Neural crest cell (in vitro differentiated cells): Measurements from ENCODE around the gene SRPK2. TPM values are rescaled to one million over a fixed set of nuclear protein-coding genes. Genes with fewer than 3 reads are reported as not detected.

ENCODE experiments used
- DNase-seq: peaks from one replicate; pipeline ENCODE4 v3.0.0; 2021; ENCODE audit warnings: low read depth, mixed read lengths, low spot score
- H3K27ac Mint-ChIP-seq: one replicate; pipeline ENCODE4 v1.8.0; 2021; ENCODE audit warnings: mild to moderate bottlenecking, mixed read lengths; ENCODE audit not compliant: unreplicated experiment
- H3K27me3 Mint-ChIP-seq: 2 replicates; pipeline ENCODE4 v1.8.0; 2021; ENCODE audit warnings: low read depth, mild to moderate bottlenecking, mixed read lengths
- H3K36me3 Mint-ChIP-seq: 2 replicates; pipeline ENCODE4 v1.8.0; 2021; ENCODE audit warnings: low read depth, mild to moderate bottlenecking, mixed read lengths
- H3K4me1 Mint-ChIP-seq: 2 replicates; pipeline ENCODE4 v1.8.0; 2021; ENCODE audit warnings: mixed read lengths
- H3K4me3 Mint-ChIP-seq: one replicate; pipeline ENCODE4 v1.8.0; 2021; ENCODE audit warnings: mild to moderate bottlenecking, mixed read lengths
- H3K9me3 Mint-ChIP-seq: 2 replicates; pipeline ENCODE4 v1.8.0; 2021; ENCODE audit warnings: mixed read lengths
- total RNA-seq: library from RNA; stranded (reverse); gene quantifications from 2 replicates; pipeline ENCODE4 v1.2.1, GENCODE V29; 2021
- TF ChIP-seq, protein P1 (sequence below): fragments of 200-600 bp; sonication (generic); conservative IDR thresholded peaks from 2 replicates; pipeline ENCODE4 v1.5.0; 2021; ENCODE audit warnings: antibody characterized with exemption, mild to moderate bottlenecking

The SRPK2 gene
- total RNA-seq, 1 donor from 2014 or later, result 44.6 TPM

DNA sequence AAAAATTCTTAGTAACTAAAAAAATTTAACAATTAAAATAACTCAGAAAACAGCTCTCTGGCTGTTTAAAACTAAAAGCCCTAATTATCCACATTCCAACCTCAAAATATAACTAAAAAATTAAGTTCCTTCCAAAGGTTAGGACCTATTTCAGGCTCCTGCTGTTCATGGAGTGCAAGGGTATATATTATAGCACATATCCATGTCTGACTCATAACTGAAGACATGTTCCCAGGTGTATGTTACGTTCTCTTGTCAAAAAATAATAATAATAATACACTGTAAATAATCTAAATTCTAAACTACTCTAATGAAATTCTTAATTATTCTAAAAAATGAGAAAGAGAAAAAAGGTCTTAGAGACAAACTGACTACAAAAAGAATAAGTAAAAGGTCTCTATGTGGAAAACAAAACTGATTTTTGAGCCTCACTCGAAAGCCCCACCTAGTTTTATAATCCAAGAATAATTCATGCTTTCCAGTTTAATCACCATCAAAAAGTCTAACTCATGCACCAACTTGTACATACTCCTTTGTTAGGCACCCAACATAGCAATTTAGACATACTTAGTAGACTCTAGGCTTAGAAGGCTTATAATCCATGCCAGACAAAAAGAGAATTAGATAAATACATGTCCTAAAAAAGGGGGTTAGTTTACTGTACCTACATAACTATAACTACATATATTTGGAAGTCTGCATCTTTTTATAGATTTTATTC is 203.3 kb downstream of the SRPK2 start:
- H3K27me3 Mint-ChIP-seq, result no peaks in the 10 kb centered on the region
- DNase-seq, result no peak
- H3K4me3 Mint-ChIP-seq, result no peak overlapping the region
- H3K9me3 Mint-ChIP-seq, result peaks cover 7% of the 10 kb centered on the region
- TF ChIP-seq, protein P1, sequence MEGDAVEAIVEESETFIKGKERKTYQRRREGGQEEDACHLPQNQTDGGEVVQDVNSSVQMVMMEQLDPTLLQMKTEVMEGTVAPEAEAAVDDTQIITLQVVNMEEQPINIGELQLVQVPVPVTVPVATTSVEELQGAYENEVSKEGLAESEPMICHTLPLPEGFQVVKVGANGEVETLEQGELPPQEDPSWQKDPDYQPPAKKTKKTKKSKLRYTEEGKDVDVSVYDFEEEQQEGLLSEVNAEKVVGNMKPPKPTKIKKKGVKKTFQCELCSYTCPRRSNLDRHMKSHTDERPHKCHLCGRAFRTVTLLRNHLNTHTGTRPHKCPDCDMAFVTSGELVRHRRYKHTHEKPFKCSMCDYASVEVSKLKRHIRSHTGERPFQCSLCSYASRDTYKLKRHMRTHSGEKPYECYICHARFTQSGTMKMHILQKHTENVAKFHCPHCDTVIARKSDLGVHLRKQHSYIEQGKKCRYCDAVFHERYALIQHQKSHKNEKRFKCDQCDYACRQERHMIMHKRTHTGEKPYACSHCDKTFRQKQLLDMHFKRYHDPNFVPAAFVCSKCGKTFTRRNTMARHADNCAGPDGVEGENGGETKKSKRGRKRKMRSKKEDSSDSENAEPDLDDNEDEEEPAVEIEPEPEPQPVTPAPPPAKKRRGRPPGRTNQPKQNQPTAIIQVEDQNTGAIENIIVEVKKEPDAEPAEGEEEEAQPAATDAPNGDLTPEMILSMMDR, result no peak
- no peaks in the 10 kb centered on the region for H3K4me1 Mint-ChIP-seq
- H3K36me3 Mint-ChIP-seq, result peaks cover 10% of the 10 kb centered on the region
- no peak overlapping the region for H3K27ac Mint-ChIP-seq

DNA sequence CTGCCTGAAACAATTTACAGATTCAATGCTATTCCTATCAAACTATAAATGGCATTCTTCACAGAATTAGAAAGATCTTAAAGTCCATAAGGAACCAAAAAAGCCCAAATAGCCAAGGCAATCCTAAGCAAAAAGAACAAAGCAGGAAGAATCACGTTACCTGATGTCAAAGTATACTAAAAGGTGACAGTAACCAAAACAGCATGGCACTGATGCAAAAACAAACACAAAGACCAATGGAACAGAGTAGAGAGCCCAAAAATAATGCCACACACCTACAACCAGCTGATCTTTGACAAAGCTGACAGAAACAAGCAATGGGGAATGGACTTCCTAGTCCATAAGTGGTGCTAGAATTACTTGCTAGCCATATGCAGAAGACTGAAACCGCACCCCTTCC is 208.7 kb downstream of the SRPK2 start:
- TF ChIP-seq, protein P1, result no peak
- Mint-ChIP-seq H3K27me3 (no peaks in the 10 kb centered on the region), H3K4me3 (no peak overlapping the region), H3K4me1 (peaks cover 10% of the 10 kb centered on the region), H3K27ac (no peak overlapping the region), H3K9me3 (peaks cover 13% of the 10 kb centered on the region), H3K36me3 (peaks cover 15% of the 10 kb centered on the region)
- no peak for DNase-seq

DNA sequence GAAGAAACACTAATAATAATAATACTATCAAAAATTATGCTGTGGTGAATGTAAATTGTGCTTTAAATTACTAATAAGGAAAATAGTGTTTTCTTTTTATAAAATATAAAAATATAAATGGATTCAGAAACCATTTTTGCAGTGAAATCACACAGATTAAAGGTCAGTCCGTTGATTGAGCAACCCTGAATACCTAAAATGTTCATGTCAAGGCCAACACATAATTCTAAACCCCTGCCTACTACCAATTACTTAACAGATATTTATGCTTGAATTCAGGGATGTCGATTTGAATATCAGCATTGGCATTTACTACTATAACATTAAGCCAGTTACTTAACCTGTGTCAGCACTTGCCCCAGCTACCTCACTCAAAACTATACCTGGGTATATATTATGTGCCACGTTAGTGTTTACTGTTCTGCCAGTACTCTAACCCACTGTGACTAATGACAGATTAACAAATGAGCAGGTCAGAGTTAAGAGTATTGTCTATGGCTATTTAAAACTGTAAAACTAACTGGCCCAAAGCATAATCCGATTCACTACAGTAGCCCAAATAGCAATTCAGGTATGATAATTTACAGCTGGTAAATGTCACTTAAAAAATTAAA is 209.7 kb downstream of the SRPK2 start:
- no peaks in the 10 kb centered on the region for H3K27me3 Mint-ChIP-seq
- H3K4me3 Mint-ChIP-seq, result no peak overlapping the region

DNA sequence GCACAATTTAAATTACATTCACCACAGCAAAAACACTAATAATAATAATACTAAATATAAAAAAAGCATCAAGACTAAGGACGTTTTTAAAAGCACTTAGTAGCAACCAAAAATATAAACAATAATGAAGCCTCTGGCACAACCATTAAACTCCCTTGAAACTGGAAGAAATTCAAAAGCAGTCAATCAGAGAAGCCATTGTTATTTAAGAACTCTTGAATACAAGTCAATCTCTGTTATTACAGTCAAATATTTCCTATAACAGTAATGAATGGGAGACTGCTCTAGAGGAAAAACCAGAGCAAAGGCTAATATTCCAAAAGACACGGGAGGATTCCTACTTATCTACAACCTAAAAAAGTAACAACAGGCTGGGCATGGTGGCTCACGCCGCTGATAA is 210.5 kb downstream of the SRPK2 start:
- Mint-ChIP-seq H3K4me3 (no peak overlapping the region), H3K27ac (no peak overlapping the region), H3K9me3 (peaks cover 13% of the 10 kb centered on the region), H3K4me1 (peaks cover 10% of the 10 kb centered on the region), H3K36me3 (peaks cover 15% of the 10 kb centered on the region), H3K27me3 (no peaks in the 10 kb centered on the region)
- no peak for DNase-seq
- TF ChIP-seq, protein P1, result no peak

More for the DNA sequence above, 209.7 kb downstream of the SRPK2 start:
- TF ChIP-seq, protein P1, result no peak
- H3K27ac Mint-ChIP-seq, result no peak overlapping the region
- peaks cover 10% of the 10 kb centered on the region for H3K4me1 Mint-ChIP-seq
- DNase-seq, result no peak
- H3K9me3 Mint-ChIP-seq, result peaks cover 13% of the 10 kb centered on the region
- H3K36me3 Mint-ChIP-seq, result peaks cover 15% of the 10 kb centered on the region

DNA sequence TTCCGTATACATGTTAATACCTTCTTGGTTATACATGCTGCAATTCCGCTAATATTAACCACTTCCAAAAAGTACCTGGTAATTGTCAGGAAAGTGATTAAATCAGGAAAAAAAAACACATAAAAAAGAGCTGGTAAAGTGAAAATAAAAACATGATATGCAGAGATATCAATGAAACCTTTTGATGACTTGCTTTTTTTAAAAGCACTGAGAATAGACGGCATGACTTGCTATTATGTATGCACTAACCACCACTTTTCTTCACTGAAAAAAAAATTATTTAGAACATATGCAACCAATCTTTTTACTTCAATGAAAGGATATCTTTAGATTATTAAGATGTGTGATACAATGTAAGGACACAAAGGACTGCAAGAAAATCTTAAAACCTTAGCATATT is 211.7 kb downstream of the SRPK2 start:
- H3K9me3 Mint-ChIP-seq, result peaks cover 13% of the 10 kb centered on the region
- H3K27ac Mint-ChIP-seq, result no peak overlapping the region
- TF ChIP-seq, protein P1, result no peak
- no peak for DNase-seq
- H3K4me1 Mint-ChIP-seq, result peaks cover 10% of the 10 kb centered on the region
- H3K36me3 Mint-ChIP-seq, result peaks cover 15% of the 10 kb centered on the region
- H3K27me3 Mint-ChIP-seq, result no peaks in the 10 kb centered on the region
- H3K4me3 Mint-ChIP-seq, result no peak overlapping the region
